Activated CD4-positive, alpha-beta T cell treated with anti-CD3 and anti-CD28 coated beads, Interleukin-2, amount 50 U/mL, for 1 hour (primary cell): ENCODE data around the gene FGF13.

ENCODE experiments used
- DNase-seq: peaks from one replicate; pipeline ENCODE4 v3.0.0-alpha.2; 2020

Gene FGF13

GRCh38 chrX:138711399-138712347 lies at the start of gene FGF13:
Gene FGF13, minus strand, starts transcription at chrX:138711717. Its CDS starts 714 bp downstream, at chrX:138711003.
- DNase-seq, result no peak

GRCh38 chrX:138759217-138759943 lies 47.9 kb upstream of the FGF13 start:
- no peak for DNase-seq

GRCh38 chrX:138756234-138756633 lies 44.7 kb upstream of the FGF13 start:
- no peak for DNase-seq

- no peak for DNase-seq
Measured at GRCh38 chrX:138754861-138755260, 43.3 kb upstream of the FGF13 start.

- DNase-seq, result no peak
Measured at GRCh38 chrX:138748480-138748879, 37.0 kb upstream of the FGF13 start.

GRCh38 chrX:138745196-138745595 lies 33.7 kb upstream of the FGF13 start:
- no peak for DNase-seq

- no peak for DNase-seq
Measured at GRCh38 chrX:138742217-138742616, 30.7 kb upstream of the FGF13 start.

- DNase-seq, result no peak
Measured at GRCh38 chrX:138740341-138740740, 28.8 kb upstream of the FGF13 start.

- DNase-seq, result no peak
Measured at GRCh38 chrX:138723301-138723700, 11.8 kb upstream of the FGF13 start.

GRCh38 chrX:138719396-138719795 lies 7.9 kb upstream of the FGF13 start:
- DNase-seq, result no peak

GRCh38 chrX:138718941-138719340 lies 7.4 kb upstream of the FGF13 start:
- DNase-seq, result no peak

- no peak for DNase-seq
Measured at GRCh38 chrX:138710866-138711341, 613 bp downstream of the FGF13 start.

GRCh38 chrX:138709886-138710791 lies 1.4 kb downstream of the FGF13 start:
- no peak for DNase-seq

GRCh38 chrX:138708268-138708667 lies 3.2 kb downstream of the FGF13 start:
- no peak for DNase-seq

- no peak for DNase-seq
Measured at GRCh38 chrX:138704596-138704995, 6.9 kb downstream of the FGF13 start.

GRCh38 chrX:138704101-138704500 lies 7.4 kb downstream of the FGF13 start:
- DNase-seq, result no peak

- DNase-seq, result no peak
Measured at GRCh38 chrX:138692591-138692990, 18.9 kb downstream of the FGF13 start.

GRCh38 chrX:138691186-138691585 lies 20.3 kb downstream of the FGF13 start:
- DNase-seq, result no peak

GRCh38 chrX:138690591-138690990 lies 20.9 kb downstream of the FGF13 start:
- DNase-seq, result no peak

- DNase-seq, result no peak
Measured at GRCh38 chrX:138683600-138683999, 27.9 kb downstream of the FGF13 start.

GRCh38 chrX:138669693-138670092 lies 41.8 kb downstream of the FGF13 start:
- DNase-seq, result no peak

GRCh38 chrX:138664466-138664865 lies 47.1 kb downstream of the FGF13 start:
- DNase-seq, result no peak

- no peak for DNase-seq
Measured at GRCh38 chrX:138664016-138664415, 47.5 kb downstream of the FGF13 start.
